ENCODE results near the gene GPR183.
A peak's percentile ranks its signal among the peaks of the same experiment; 100 is the strongest.
"Not testable (repeated sequence)": the region's sequence is repeated elsewhere in the genome, so short reads cannot be mapped to it uniquely, and the experiment has no call there.

GPR183 gene

GRCh38 chr13:99269627-99270241 lies 37.5 kb downstream of the GPR183 start:
- no peak for DNase-seq (ENCODE audit: low read depth)

GRCh38 chr13:99268822-99269221 lies 38.4 kb downstream of the GPR183 start:
- no peak for DNase-seq (ENCODE audit: low read depth)

GRCh38 chr13:99267927-99268326 lies 39.3 kb downstream of the GPR183 start:
- no peak for DNase-seq (ENCODE audit: low read depth)

GRCh38 chr13:99266827-99267226 lies 40.4 kb downstream of the GPR183 start:
- DNase-seq (ENCODE audit: low read depth), result no peak

- no peak for DNase-seq (ENCODE audit: low read depth)
Observed at GRCh38 chr13:99265821-99266426, 41.3 kb downstream of the GPR183 start.

- no peak for DNase-seq (ENCODE audit: low read depth)
Observed at GRCh38 chr13:99265162-99265800, 41.9 kb downstream of the GPR183 start.

GRCh38 chr13:99264051-99264450 lies 43.1 kb downstream of the GPR183 start:
- no peak for DNase-seq (ENCODE audit: low read depth)

- no peak for DNase-seq (ENCODE audit: low read depth)
Observed at GRCh38 chr13:99263126-99263785, 43.9 kb downstream of the GPR183 start.

GRCh38 chr13:99261059-99261458 lies 46.1 kb downstream of the GPR183 start:
- no peak for DNase-seq (ENCODE audit: low read depth)

- DNase-seq (ENCODE audit: low read depth), result no peak
Observed at GRCh38 chr13:99260216-99260615, 47.0 kb downstream of the GPR183 start.

- DNase-seq (ENCODE audit: low read depth), result no peak
Observed at GRCh38 chr13:99258946-99259345, 48.3 kb downstream of the GPR183 start.

GRCh38 chr13:99258210-99258860 lies 48.9 kb downstream of the GPR183 start, which contains the start of gene GPR18:
Gene GPR18, minus strand, starts transcription at chr13:99258379. Its CDS starts 2,507 bp downstream, at chr13:99255872.
- no peak for DNase-seq (ENCODE audit: low read depth)

GRCh38 chr13:99257291-99257690 lies 49.9 kb downstream of the GPR183 start:
- DNase-seq (ENCODE audit: low read depth), result no peak

GRCh38 chr13:99256709-99257108 lies 50.5 kb downstream of the GPR183 start:
- DNase-seq (ENCODE audit: low read depth), result peak; percentile 53

GRCh38 chr13:99256283-99256682 lies 50.9 kb downstream of the GPR183 start:
- DNase-seq (ENCODE audit: low read depth), result no peak

- no peak for DNase-seq (ENCODE audit: low read depth)
Observed at GRCh38 chr13:99255271-99255670, 51.9 kb downstream of the GPR183 start.

- DNase-seq (ENCODE audit: low read depth), result no peak
Observed at GRCh38 chr13:99254830-99255229, 52.4 kb downstream of the GPR183 start.

- DNase-seq (ENCODE audit: low read depth), result no peak
Observed at GRCh38 chr13:99251921-99252320, 55.3 kb downstream of the GPR183 start.

GRCh38 chr13:99250982-99251825 lies 56.0 kb downstream of the GPR183 start:
- DNase-seq (ENCODE audit: low read depth), result no peak

- DNase-seq (ENCODE audit: low read depth), result not testable (repeated sequence)
Observed at GRCh38 chr13:99249606-99250005, 57.6 kb downstream of the GPR183 start.

- not testable (repeated sequence) for DNase-seq (ENCODE audit: low read depth)
Observed at GRCh38 chr13:99249178-99249577, 58.0 kb downstream of the GPR183 start.
